ENCODE measurements around the gene PCDHGA5.

The PCDHGA5 gene

GRCh38 chr5:141349917-141350619 is 13.9 kb upstream of the PCDHGA5 start, which contains the start of gene PCDHGB1:
PCDHGB1 (plus strand) TSS chr5:141350099; CDS start chr5:141350261, 162 bp downstream.
- peaks cover 18% of the 10 kb centered on the region for H3K4me1 ChIP-seq (ENCODE audit: control insufficient read depth, low read length)
- no peak within 1 kb of the TSS for H3K27ac ChIP-seq (ENCODE audit: low read depth, low read length)
- no peaks in the 10 kb centered on the region for H3K27me3 ChIP-seq (ENCODE audit: control insufficient read depth, low read length)
- H3K4me3 ChIP-seq (ENCODE audit: low read length): peak within 1 kb of the TSS; percentile 69
- H4K20me1 ChIP-seq (ENCODE audit: control insufficient read depth, insufficient read depth, low read depth, low read length): no peaks in the 10 kb centered on the region
- H3K4me2 ChIP-seq (ENCODE audit: low read length): peak within 1 kb of the TSS; percentile 66
- H3K9me3 ChIP-seq (ENCODE audit: control insufficient read depth, insufficient read depth, low read length): peaks cover 10% of the 10 kb centered on the region; the same call in 1 of the 2 replicates
- H3K79me2 ChIP-seq (ENCODE audit: control insufficient read depth, low read length): no peaks in the 10 kb centered on the region
- H3F3A ChIP-seq (ENCODE audit: control insufficient read depth, insufficient read depth): 0 out of 2 replicates have a peak, but pooled peaks cover 3% of the 10 kb centered on the region
- H3K36me3 ChIP-seq (ENCODE audit: control insufficient read depth, low read length): no peaks in the 10 kb centered on the region
- H3K9me2 ChIP-seq (replicated peaks; ENCODE audit: control insufficient read depth, low read length): no peaks in the 10 kb centered on the region
- TF ChIP-seq CTCF (IDR thresholded peaks at IDR 0.05; ENCODE audit: low read depth, low read length, poor library complexity, severe bottlenecking): peak; percentile 74
- TF ChIP-seq EZH2phosphoT487 (IDR thresholded peaks at IDR 0.05; ENCODE audit: borderline replicate concordance, low read length): no peak

- Histone ChIP-seq H4K20me1 (ENCODE audit: control insufficient read depth, insufficient read depth, low read depth, low read length) (no peaks in the 10 kb centered on the region), H3K4me1 (ENCODE audit: control insufficient read depth, low read length) (peaks cover 18% of the 10 kb centered on the region)
Observed at GRCh38 chr5:141351591-141351990, 12.4 kb upstream of the PCDHGA5 start.

GRCh38 chr5:141354900-141355469 is 9.0 kb upstream of the PCDHGA5 start, which contains the start of gene PCDHGA4:
PCDHGA4 (plus strand) TSS chr5:141355021; CDS start chr5:141355108, 87 bp downstream.
- Histone ChIP-seq H3K4me1 (ENCODE audit: control insufficient read depth, low read length) (peaks cover 15% of the 10 kb centered on the region), H3K9me3 (ENCODE audit: control insufficient read depth, insufficient read depth, low read length) (peaks cover 10% of the 10 kb centered on the region; the same call in 1 of the 2 replicates), H3K27me3 (ENCODE audit: control insufficient read depth, low read length) (no peaks in the 10 kb centered on the region), H4K20me1 (ENCODE audit: control insufficient read depth, insufficient read depth, low read depth, low read length) (no peaks in the 10 kb centered on the region), H3K4me3 (ENCODE audit: low read length) (no peak within 1 kb of the TSS; the same call in 1 of the 2 replicates), H3F3A (ENCODE audit: control insufficient read depth, insufficient read depth) (0 out of 2 replicates have a peak, but pooled peaks cover 3% of the 10 kb centered on the region), H3K4me2 (ENCODE audit: low read length) (peak within 1 kb of the TSS; percentile 48), H3K79me2 (ENCODE audit: control insufficient read depth, low read length) (no peaks in the 10 kb centered on the region), H3K27ac (ENCODE audit: low read depth, low read length) (no peak within 1 kb of the TSS), H3K36me3 (ENCODE audit: control insufficient read depth, low read length) (no peaks in the 10 kb centered on the region), H3K9me2 (replicated peaks; ENCODE audit: control insufficient read depth, low read length) (no peaks in the 10 kb centered on the region)
- TF ChIP-seq CTCF (IDR thresholded peaks at IDR 0.05; ENCODE audit: low read depth, low read length, poor library complexity, severe bottlenecking) (peak; percentile 76), EZH2phosphoT487 (IDR thresholded peaks at IDR 0.05; ENCODE audit: borderline replicate concordance, low read length) (no peak)

More at GRCh38 chr5:141351591-141351990, 12.4 kb upstream of the PCDHGA5 start:
- H3K9me2 ChIP-seq (replicated peaks; ENCODE audit: control insufficient read depth, low read length): no peaks in the 10 kb centered on the region
- no peaks in the 10 kb centered on the region for H3K36me3 ChIP-seq (ENCODE audit: control insufficient read depth, low read length)
- no peak overlapping the region for H3K27ac ChIP-seq (ENCODE audit: low read depth, low read length)
- H3K4me2 ChIP-seq (ENCODE audit: low read length): no peak overlapping the region
- peaks cover 10% of the 10 kb centered on the region; the same call in 1 of the 2 replicates for H3K9me3 ChIP-seq (ENCODE audit: control insufficient read depth, insufficient read depth, low read length)
- H3K27me3 ChIP-seq (ENCODE audit: control insufficient read depth, low read length): no peaks in the 10 kb centered on the region
- H3K4me3 ChIP-seq (ENCODE audit: low read length): no peak overlapping the region
- TF ChIP-seq EZH2phosphoT487 (IDR thresholded peaks at IDR 0.05; ENCODE audit: borderline replicate concordance, low read length) (no peak), CTCF (IDR thresholded peaks at IDR 0.05; ENCODE audit: low read depth, low read length, poor library complexity, severe bottlenecking) (no peak)
- H3K79me2 ChIP-seq (ENCODE audit: control insufficient read depth, low read length): no peaks in the 10 kb centered on the region
- 0 out of 2 replicates have a peak, but pooled peaks cover 3% of the 10 kb centered on the region for H3F3A ChIP-seq (ENCODE audit: control insufficient read depth, insufficient read depth)

All from DOHH2 (cell line).